ENCODE results near the gene TMEM131. TPM values are rescaled to one million over a fixed set of nuclear protein-coding genes. Genes with fewer than 3 reads are reported as not detected.
"Not testable (repeated sequence)": the region's sequence is repeated elsewhere in the genome, so short reads cannot be mapped to it uniquely, and the experiment has no call there.

Gene TMEM131
- total RNA-seq, 1 donor from 2014 or later = 58.8 TPM

- TF ChIP-seq CTCF (IDR thresholded peaks at IDR 0.05; ENCODE audit: unreplicated experiment) = no peak
- Mint-ChIP-seq H3K4me3 (ENCODE audit: low read depth) (no peak overlapping the region), H3K9me3 (ENCODE audit: low read depth) (peaks cover 24% of the 10 kb centered on the region), H3K36me3 (ENCODE audit: insufficient read depth) (peaks cover 31% of the 10 kb centered on the region), H3K27me3 (no peaks in the 10 kb centered on the region), H3K4me1 (ENCODE audit: low read depth) (peaks cover 14% of the 10 kb centered on the region), H3K27ac (no peak overlapping the region)
- no peak for DNase-seq (ENCODE audit: low spot score, unreplicated experiment)
These were observed 134.6 kb downstream of the TMEM131 start for GRCh38 chr2:97861177-97861576.

DNA sequence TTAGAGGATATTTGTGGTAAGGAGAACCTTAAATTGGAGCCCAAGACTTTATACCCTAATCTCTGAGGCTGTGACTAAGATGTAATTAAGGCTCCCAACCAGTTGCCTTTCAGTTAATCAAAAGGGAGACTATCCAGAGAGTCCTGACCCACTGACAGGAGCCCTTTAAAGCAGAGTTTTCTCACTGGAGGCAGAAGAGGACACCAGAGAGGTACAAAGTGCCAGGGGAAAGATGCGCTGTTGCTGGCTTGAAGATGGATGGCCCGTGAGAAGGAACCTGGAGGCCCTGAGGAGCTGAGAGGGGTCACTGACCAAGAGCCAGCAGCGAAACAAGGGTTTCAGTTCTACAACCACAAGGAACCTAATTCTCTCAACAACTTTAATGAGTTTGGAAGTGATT, 137.3 kb downstream of the TMEM131 start:
- Mint-ChIP-seq H3K9me3 (ENCODE audit: low read depth) (peaks cover 7% of the 10 kb centered on the region), H3K27ac (no peak overlapping the region), H3K27me3 (no peaks in the 10 kb centered on the region), H3K4me3 (ENCODE audit: low read depth) (no peak overlapping the region), H3K36me3 (ENCODE audit: insufficient read depth) (peaks cover 20% of the 10 kb centered on the region), H3K4me1 (ENCODE audit: low read depth) (peaks cover 14% of the 10 kb centered on the region)
- no peak for TF ChIP-seq CTCF (IDR thresholded peaks at IDR 0.05; ENCODE audit: unreplicated experiment)
- no peak for DNase-seq (ENCODE audit: low spot score, unreplicated experiment)

DNA sequence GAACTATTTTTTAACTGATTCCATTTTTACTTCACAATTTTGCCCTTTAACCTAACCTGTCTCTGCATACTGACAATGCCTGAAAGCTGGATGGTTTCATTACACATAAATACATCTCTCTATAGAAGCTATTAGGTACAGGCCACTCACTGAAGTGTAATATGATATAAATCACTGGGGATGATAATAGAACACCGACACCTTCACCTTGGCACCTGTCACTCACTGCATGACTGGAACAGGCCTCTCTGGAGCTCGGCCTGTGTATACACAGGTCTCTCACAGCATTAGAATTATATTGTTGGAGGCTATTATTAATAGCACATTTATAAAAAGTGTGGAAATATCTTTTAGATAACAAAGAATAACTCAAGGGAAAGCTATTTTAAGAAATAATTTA, 138.2 kb downstream of the TMEM131 start:
- H3K27ac Mint-ChIP-seq = no peak overlapping the region
- H3K9me3 Mint-ChIP-seq (ENCODE audit: low read depth) = peaks cover 2% of the 10 kb centered on the region
- no peak for DNase-seq (ENCODE audit: low spot score, unreplicated experiment)
- no peak for TF ChIP-seq CTCF (IDR thresholded peaks at IDR 0.05; ENCODE audit: unreplicated experiment)
- peaks cover 14% of the 10 kb centered on the region for H3K4me1 Mint-ChIP-seq (ENCODE audit: low read depth)
- H3K36me3 Mint-ChIP-seq (ENCODE audit: insufficient read depth) = peaks cover 19% of the 10 kb centered on the region
- no peaks in the 10 kb centered on the region for H3K27me3 Mint-ChIP-seq
- no peak overlapping the region for H3K4me3 Mint-ChIP-seq (ENCODE audit: low read depth)

DNA sequence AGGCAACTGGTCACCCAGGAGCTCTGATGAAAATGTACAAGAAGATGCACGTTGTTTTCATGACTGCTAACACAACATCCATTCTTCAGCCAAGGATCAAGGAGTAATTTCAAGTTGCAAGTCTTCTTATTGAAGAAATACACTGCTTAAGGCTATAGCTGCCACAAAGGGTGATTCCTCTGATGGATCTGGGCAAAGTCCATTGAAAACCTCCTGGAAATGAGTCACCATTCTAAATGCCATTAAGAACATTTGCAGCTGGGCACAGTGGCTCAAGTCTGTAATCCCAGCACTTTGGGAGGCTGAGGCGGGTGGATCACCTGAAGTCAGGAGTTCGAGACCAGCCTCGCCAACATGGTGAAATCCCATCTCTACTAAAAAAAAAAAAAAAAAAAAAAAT, 142.7 kb downstream of the TMEM131 start:
- H3K27ac Mint-ChIP-seq; H3K4me3 Mint-ChIP-seq (ENCODE audit: low read depth); H3K4me1 Mint-ChIP-seq (ENCODE audit: low read depth); H3K9me3 Mint-ChIP-seq (ENCODE audit: low read depth); H3K27me3 Mint-ChIP-seq; DNase-seq (ENCODE audit: low spot score, unreplicated experiment): not testable (repeated sequence)
- H3K36me3 Mint-ChIP-seq (ENCODE audit: insufficient read depth) = peaks cover 11% of the 10 kb centered on the region

DNA sequence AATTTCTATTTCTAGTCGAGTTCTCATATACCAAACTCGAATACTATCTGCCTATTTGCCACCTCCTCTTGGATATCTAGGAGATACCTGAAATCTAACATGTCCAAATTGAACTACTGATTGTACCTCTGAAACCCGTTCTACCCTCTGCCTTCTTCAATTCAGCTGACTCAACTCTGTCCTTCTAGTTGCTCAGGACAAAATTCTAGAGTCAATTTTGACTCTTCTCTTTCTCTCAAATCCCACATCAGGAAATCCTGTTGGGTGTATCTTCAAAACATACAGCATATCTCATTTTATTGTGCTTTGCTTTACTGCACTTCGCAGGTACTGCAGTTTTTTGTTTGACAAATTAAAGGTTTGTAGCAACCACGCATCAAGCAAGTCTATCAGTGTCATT, 144.6 kb downstream of the TMEM131 start:
- H3K4me3 Mint-ChIP-seq (ENCODE audit: low read depth) = no peak overlapping the region
- H3K27ac Mint-ChIP-seq = no peak overlapping the region
- no peaks in the 10 kb centered on the region for H3K4me1 Mint-ChIP-seq (ENCODE audit: low read depth)
- no peaks in the 10 kb centered on the region for H3K9me3 Mint-ChIP-seq (ENCODE audit: low read depth)
- no peak for DNase-seq (ENCODE audit: low spot score, unreplicated experiment)
- TF ChIP-seq CTCF (IDR thresholded peaks at IDR 0.05; ENCODE audit: unreplicated experiment) = no peak
- H3K36me3 Mint-ChIP-seq (ENCODE audit: insufficient read depth) = peaks cover 11% of the 10 kb centered on the region
- H3K27me3 Mint-ChIP-seq = no peaks in the 10 kb centered on the region

- no peak overlapping the region for H3K27ac Mint-ChIP-seq
- H3K9me3 Mint-ChIP-seq (ENCODE audit: low read depth) = no peaks in the 10 kb centered on the region
- H3K36me3 Mint-ChIP-seq (ENCODE audit: insufficient read depth) = peaks cover 13% of the 10 kb centered on the region
- H3K4me3 Mint-ChIP-seq (ENCODE audit: low read depth) = no peak overlapping the region
- no peak for TF ChIP-seq CTCF (IDR thresholded peaks at IDR 0.05; ENCODE audit: unreplicated experiment)
- no peak for DNase-seq (ENCODE audit: low spot score, unreplicated experiment)
- peaks cover 3% of the 10 kb centered on the region for H3K4me1 Mint-ChIP-seq (ENCODE audit: low read depth)
- no peaks in the 10 kb centered on the region for H3K27me3 Mint-ChIP-seq
These were observed 145.7 kb downstream of the TMEM131 start for GRCh38 chr2:97849881-97850528.
